Naive B cell (primary cell): ENCODE data around the gene THSD4. TPM values are rescaled to one million over a fixed set of nuclear protein-coding genes. Genes with fewer than 3 reads are reported as not detected.
"Not testable (repeated sequence)": the region's sequence is repeated elsewhere in the genome, so short reads cannot be mapped to it uniquely, and the experiment has no call there.

ENCODE experiments used
- ATAC-seq, 2 donors: fragments of 150-1000 bp; cut with Tn5 transposase; 2 replicates each; pipeline ENCODE4 v1.10.0; 2021; ENCODE audit warnings: low read depth in 2 of 2, mild to moderate bottlenecking in 2 of 2, moderate library complexity in 2 of 2
- DNase-seq: peaks from one replicate; pipeline ENCODE4 v3.0.0; 2022
- H3K27ac Mint-ChIP-seq, 6 donors: one replicate each; pipeline ENCODE4 v1.8.0; 2020 to 2022; ENCODE audit warnings: mild to moderate bottlenecking in 6 of 6, mixed read lengths in 6 of 6, moderate library complexity in 5 of 6, inconsistent platforms in 2 of 6
- H3K27me3 Mint-ChIP-seq, 3 donors: one replicate each; pipeline ENCODE4 v1.8.0; 2021 to 2022; ENCODE audit warnings: mixed read lengths in 3 of 3, mild to moderate bottlenecking in 1 of 3
- H3K36me3 Mint-ChIP-seq, 2 donors: one replicate each; pipeline ENCODE4 v1.8.0; 2020 to 2022; ENCODE audit warnings: mixed read lengths in 2 of 2, inconsistent platforms in 1 of 2, mild to moderate bottlenecking in 1 of 2
- H3K4me1 Mint-ChIP-seq, 3 donors: one replicate each; pipeline ENCODE4 v1.8.0; 2020 to 2022; ENCODE audit warnings: mixed read lengths in 3 of 3, inconsistent platforms in 1 of 3, mild to moderate bottlenecking in 1 of 3, moderate library complexity in 1 of 3
- H3K4me3 Mint-ChIP-seq, 8 donors: one replicate each; pipeline ENCODE4 v1.8.0; 2020 to 2022; ENCODE audit warnings: mild to moderate bottlenecking in 8 of 8, mixed read lengths in 8 of 8, moderate library complexity in 8 of 8, inconsistent platforms in 2 of 8
- H3K9me3 Mint-ChIP-seq, 7 donors: one replicate each; pipeline ENCODE4 v1.8.0; 2020 to 2022; ENCODE audit warnings: mixed read lengths in 7 of 7, mild to moderate bottlenecking in 5 of 7, inconsistent platforms in 2 of 7, moderate library complexity in 1 of 7
- polyA plus RNA-seq, 6 donors: library from polyadenylated mRNA; unstranded; fragments of 300-500 nt; fragmentation: Illumina TruSeq; gene quantifications; one replicate each; pipeline ENCODE4 v1.2.3, GENCODE V29; 2021; ENCODE audit warnings: low read depth in 6 of 6

Gene THSD4
- polyA plus RNA-seq, 6 donors from 2014 or later, result not detected

- Mint-ChIP-seq H3K36me3 (no peaks in the 10 kb centered on the region), H3K4me1 (peaks cover 0 to 4% (median 0%) of the 10 kb centered on the region in 3 donors), H3K4me3 (no peak overlapping the region), H3K27ac (no peak overlapping the region), H3K27me3 (peaks cover 7 to 32% (median 13%) of the 10 kb centered on the region in 3 donors), H3K9me3 (peaks cover 0 to 6% (median 4%) of the 10 kb centered on the region in 7 donors)
- DNase-seq (no peak), ATAC-seq (no peak)
These were observed 311.5 kb downstream of the THSD4 start for GRCh38 chr15:71426792-71427191.

- H3K36me3 Mint-ChIP-seq, result no peaks in the 10 kb centered on the region
- no peak for DNase-seq
- no peak overlapping the region for H3K27ac Mint-ChIP-seq
- peaks cover 0 to 4% (median 0%) of the 10 kb centered on the region in 3 donors for H3K4me1 Mint-ChIP-seq
- H3K27me3 Mint-ChIP-seq, result peaks cover 4 to 33% (median 11%) of the 10 kb centered on the region in 3 donors
- no peak overlapping the region for H3K4me3 Mint-ChIP-seq
- ATAC-seq, result no peak
- peaks cover 0 to 3% (median 0%) of the 10 kb centered on the region in 7 donors for H3K9me3 Mint-ChIP-seq
These were observed 315.5 kb downstream of the THSD4 start for GRCh38 chr15:71430782-71431181.

DNA sequence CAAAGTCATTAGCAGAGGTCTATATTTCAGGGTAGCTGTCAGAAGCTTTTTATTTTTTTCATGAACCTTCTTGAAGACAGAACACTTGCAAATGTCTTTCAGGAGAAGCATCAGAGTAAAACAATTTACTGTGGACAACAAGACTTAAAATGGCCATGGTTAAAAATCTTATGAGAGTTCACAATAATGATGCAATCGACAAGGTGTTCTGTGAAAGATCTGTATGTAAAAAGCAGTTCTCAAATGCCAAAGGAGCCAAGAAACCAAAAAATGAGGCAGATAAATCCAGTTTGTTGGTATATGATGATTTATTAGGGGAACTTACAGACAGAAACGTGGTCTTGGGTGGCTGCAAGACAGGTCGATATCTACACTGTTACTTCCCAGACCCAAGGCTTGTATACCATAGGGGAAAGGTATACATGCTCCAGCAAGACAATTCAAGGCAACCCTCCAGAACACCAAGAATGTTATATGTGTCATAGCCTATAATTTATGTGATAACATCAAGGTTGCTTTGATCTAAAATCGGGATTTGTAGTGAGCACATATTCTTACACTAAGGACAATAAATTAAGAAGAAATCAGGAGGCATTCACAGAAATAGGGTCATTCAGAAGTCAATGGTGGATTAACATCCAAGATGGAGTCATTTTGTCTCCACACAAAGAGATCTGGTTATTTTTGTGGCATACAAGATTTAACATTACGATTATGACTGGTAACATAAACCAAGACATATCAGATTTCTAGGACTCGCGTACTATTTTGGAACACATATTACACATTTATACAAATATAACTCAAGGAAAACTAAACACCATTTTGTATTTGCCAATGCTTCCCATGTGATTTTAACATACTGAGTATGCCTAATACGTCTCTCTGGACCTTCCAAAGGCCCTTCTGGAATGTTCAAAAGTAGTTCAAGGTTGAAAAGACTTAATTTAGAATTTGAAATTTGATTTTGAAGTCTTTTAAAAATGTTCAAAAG lies 316.4 kb downstream of the THSD4 start:
- Mint-ChIP-seq H3K27me3 (peaks cover 0 to 34% (median 4%) of the 10 kb centered on the region in 3 donors), H3K4me1 (peaks cover 0 to 4% (median 0%) of the 10 kb centered on the region in 3 donors), H3K4me3 (no peak overlapping the region), H3K36me3 (no peaks in the 10 kb centered on the region), H3K9me3 (peaks cover 0 to 3% (median 0%) of the 10 kb centered on the region in 7 donors), H3K27ac (no peak overlapping the region)
- no peak for ATAC-seq
- DNase-seq, result no peak

GRCh38 chr15:71433402-71433801 lies 318.1 kb downstream of the THSD4 start:
- no peak for DNase-seq
- Mint-ChIP-seq H3K9me3 (peaks cover 0 to 3% (median 0%) of the 10 kb centered on the region in 7 donors), H3K27me3 (peaks cover 0 to 33% (median 4%) of the 10 kb centered on the region in 3 donors), H3K4me3 (no peak overlapping the region), H3K4me1 (peaks cover 0 to 4% (median 0%) of the 10 kb centered on the region in 3 donors), H3K27ac (no peak overlapping the region), H3K36me3 (no peaks in the 10 kb centered on the region)
- no peak for ATAC-seq

DNA sequence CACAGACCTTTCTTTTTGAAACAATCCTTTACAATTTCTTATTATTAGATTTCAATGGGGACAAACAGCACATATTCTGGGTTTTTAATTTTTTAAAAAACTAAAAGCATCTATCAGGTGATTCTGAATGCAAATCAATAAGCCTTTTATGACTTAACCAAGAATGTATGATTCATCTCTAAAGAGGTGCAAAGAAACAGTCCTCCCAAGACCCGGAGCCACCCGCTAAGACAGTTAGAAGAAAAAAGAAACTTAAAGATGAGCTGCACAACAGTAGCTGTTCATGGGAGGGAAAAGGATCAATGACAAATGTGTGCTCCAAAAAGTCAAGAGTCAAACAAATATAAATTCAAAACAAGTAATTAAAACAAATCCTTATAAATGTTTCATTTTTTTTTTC lies 319.5 kb downstream of the THSD4 start:
- Mint-ChIP-seq H3K4me1 (no peaks in the 10 kb centered on the region), H3K9me3 (peaks cover 0 to 3% (median 0%) of the 10 kb centered on the region in 7 donors), H3K27ac (no peak overlapping the region), H3K36me3 (no peaks in the 10 kb centered on the region), H3K4me3 (no peak overlapping the region), H3K27me3 (peaks cover 0 to 25% (median 4%) of the 10 kb centered on the region in 3 donors)
- ATAC-seq, result no peak
- no peak for DNase-seq

GRCh38 chr15:71435552-71435951 lies 320.3 kb downstream of the THSD4 start:
- H3K4me1 Mint-ChIP-seq, result no peaks in the 10 kb centered on the region
- peaks cover 2 to 25% (median 4%) of the 10 kb centered on the region in 3 donors for H3K27me3 Mint-ChIP-seq
- no peak overlapping the region for H3K27ac Mint-ChIP-seq
- DNase-seq (no peak), ATAC-seq (no peak)
- H3K36me3 Mint-ChIP-seq, result no peaks in the 10 kb centered on the region
- H3K4me3 Mint-ChIP-seq, result no peak overlapping the region
- H3K9me3 Mint-ChIP-seq, result peaks cover 0 to 3% (median 0%) of the 10 kb centered on the region in 7 donors

GRCh38 chr15:71436854-71437253 lies 321.6 kb downstream of the THSD4 start:
- H3K36me3 Mint-ChIP-seq, result no peaks in the 10 kb centered on the region
- no peak overlapping the region for H3K4me3 Mint-ChIP-seq
- H3K4me1 Mint-ChIP-seq, result no peaks in the 10 kb centered on the region
- ATAC-seq, result no peak
- H3K9me3 Mint-ChIP-seq, result peaks cover 0 to 3% (median 0%) of the 10 kb centered on the region in 7 donors
- peaks cover 4 to 33% (median 7%) of the 10 kb centered on the region in 3 donors for H3K27me3 Mint-ChIP-seq
- H3K27ac Mint-ChIP-seq, result no peak overlapping the region
- no peak for DNase-seq

- Mint-ChIP-seq H3K9me3 (peaks cover 0 to 3% (median 0%) of the 10 kb centered on the region in 7 donors), H3K4me1 (no peaks in the 10 kb centered on the region), H3K27me3 (peaks cover 4 to 33% (median 7%) of the 10 kb centered on the region in 3 donors), H3K4me3 (no peak overlapping the region), H3K27ac (peak overlapping the region in 1 of 6 donors; percentile 35), H3K36me3 (no peaks in the 10 kb centered on the region)
- no peak for ATAC-seq
- no peak for DNase-seq
These were observed 322.1 kb downstream of the THSD4 start for GRCh38 chr15:71437404-71437803.

DNA sequence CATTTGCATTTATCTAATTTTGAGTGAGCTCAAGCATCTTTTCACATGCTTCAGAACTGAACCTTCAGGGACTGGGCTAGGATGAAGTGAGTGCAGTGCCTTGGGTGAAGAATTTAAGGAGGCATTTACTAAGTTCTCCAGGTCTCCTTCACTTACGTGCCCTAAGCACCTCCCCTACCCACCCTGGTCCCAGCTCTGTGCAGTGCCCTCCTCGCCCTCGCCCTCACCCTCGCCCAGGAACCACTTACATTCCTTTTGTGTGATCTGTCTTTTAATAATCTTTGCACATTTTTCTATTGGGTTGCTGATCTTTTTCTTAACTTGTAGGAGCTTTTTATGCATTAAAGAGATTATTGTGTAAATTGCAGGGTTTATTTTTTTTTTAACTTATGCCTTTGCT lies 322.6 kb downstream of the THSD4 start:
- no peak overlapping the region for H3K4me3 Mint-ChIP-seq
- no peak for ATAC-seq

GRCh38 chr15:71439478-71439877 lies 324.2 kb downstream of the THSD4 start:
- DNase-seq, H3K4me1 Mint-ChIP-seq, H3K36me3 Mint-ChIP-seq, H3K9me3 Mint-ChIP-seq, ATAC-seq, H3K4me3 Mint-ChIP-seq, H3K27ac Mint-ChIP-seq: not testable (repeated sequence)
- H3K27me3 Mint-ChIP-seq, result peaks cover 4 to 25% (median 7%) of the 10 kb centered on the region in 3 donors

More for the DNA sequence above, 322.6 kb downstream of the THSD4 start:
- no peak for DNase-seq
- Mint-ChIP-seq H3K27me3 (peaks cover 4 to 33% (median 7%) of the 10 kb centered on the region in 3 donors), H3K4me1 (no peaks in the 10 kb centered on the region), H3K9me3 (peaks cover 0 to 3% (median 0%) of the 10 kb centered on the region in 7 donors), H3K27ac (peak overlapping the region in 1 of 6 donors; percentile 25), H3K36me3 (no peaks in the 10 kb centered on the region)

GRCh38 chr15:71440489-71441110 lies 325.3 kb downstream of the THSD4 start:
- H3K4me3 Mint-ChIP-seq, result no peak overlapping the region

DNA sequence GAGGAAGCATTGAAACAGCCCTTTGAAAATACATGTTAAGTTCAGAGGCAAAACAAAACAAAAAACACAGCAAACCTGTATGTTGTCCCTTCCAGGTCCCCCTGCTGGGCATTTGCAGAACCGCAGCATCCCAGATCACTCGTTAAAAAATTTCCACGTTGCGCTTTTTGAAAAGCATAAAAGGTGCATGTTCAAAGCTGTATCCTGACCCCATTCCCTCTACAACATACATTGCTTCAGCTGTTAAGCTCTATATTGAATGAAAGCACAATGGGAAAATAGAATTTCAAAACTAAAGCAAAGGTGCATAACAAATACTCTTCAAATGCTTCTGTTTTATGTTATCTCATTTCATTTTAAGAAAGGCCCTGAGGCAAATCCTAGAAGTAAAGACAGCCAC lies 328.3 kb downstream of the THSD4 start:
- Mint-ChIP-seq H3K9me3 (peaks cover 0 to 2% (median 0%) of the 10 kb centered on the region in 7 donors), H3K27me3 (peaks cover 0 to 13% (median 8%) of the 10 kb centered on the region in 3 donors)

More at GRCh38 chr15:71440489-71441110, 325.3 kb downstream of the THSD4 start:
- Mint-ChIP-seq H3K4me1 (no peaks in the 10 kb centered on the region), H3K9me3 (peaks cover 0 to 2% (median 0%) of the 10 kb centered on the region in 7 donors), H3K27me3 (peaks cover 3 to 22% (median 7%) of the 10 kb centered on the region in 3 donors), H3K36me3 (no peaks in the 10 kb centered on the region), H3K27ac (no peak overlapping the region)
- ATAC-seq (no peak), DNase-seq (no peak)

GRCh38 chr15:71444032-71444810 lies 328.9 kb downstream of the THSD4 start:
- no peak overlapping the region for H3K4me3 Mint-ChIP-seq
- peaks cover 0 to 2% (median 0%) of the 10 kb centered on the region in 7 donors for H3K9me3 Mint-ChIP-seq
- H3K27ac Mint-ChIP-seq, result no peak overlapping the region
- DNase-seq (no peak), ATAC-seq (no peak)
- H3K27me3 Mint-ChIP-seq, result peaks cover 0 to 13% (median 8%) of the 10 kb centered on the region in 3 donors
- no peaks in the 10 kb centered on the region for H3K36me3 Mint-ChIP-seq
- no peaks in the 10 kb centered on the region for H3K4me1 Mint-ChIP-seq

More for the DNA sequence above, 328.3 kb downstream of the THSD4 start:
- no peak for DNase-seq
- Mint-ChIP-seq H3K4me3 (no peak overlapping the region), H3K36me3 (no peaks in the 10 kb centered on the region), H3K4me1 (no peaks in the 10 kb centered on the region), H3K27ac (no peak overlapping the region)
- no peak for ATAC-seq
